B cell (primary cell): ENCODE results near the gene SDSL. TPM values are rescaled to one million over a fixed set of nuclear protein-coding genes. Genes with fewer than 3 reads are reported as not detected.

Experiments
- ATAC-seq: fragments of 200-7000 bp; cut with Tn5 transposase; one replicate; pipeline ENCODE4 v1.10.0; 2021; ENCODE audit warnings: low read depth, mild to moderate bottlenecking, moderate number of reproducible peaks, moderate library complexity
- CTCF ChIA-PET: fragments of 350-600 bp; sonication (Branson Sonifier 250); formaldehyde crosslinking; loops from one replicate; lab custom pipeline; 2021; ENCODE audit warnings: antibody characterized with exemption, inconsistent platforms; lab: Charles Lee
- POLR2A ChIA-PET: fragments of 350-600 bp; sonication (Branson Sonifier 250); formaldehyde crosslinking; loops from one replicate; lab custom pipeline; 2021; ENCODE audit warnings: antibody characterized with exemption; lab: Charles Lee
- DNase-seq: peaks from one replicate; pipeline ENCODE4 v3.0.0; 2013
- H2AFZ ChIP-seq: 2 replicates; pipeline ENCODE4 v1.6.1; 2012; ENCODE audit warnings: mild to moderate bottlenecking, low read depth, low read length; ENCODE audit not compliant: insufficient read depth, poor library complexity, severe bottlenecking
- H3K27ac ChIP-seq, 2 donors: 1 replicate in 1 of 2; 2 replicates in 1 of 2; pipeline ENCODE4 v1.5.1; 2012 to 2013; ENCODE audit warnings: low read length in 2 of 2, mild to moderate bottlenecking in 2 of 2, moderate library complexity in 1 of 2
- H3K27me3 ChIP-seq, 4 experiments: fragments of 200-600 bp in 1 of 4; sonication (generic) in 1 of 4; replicated peaks in 1 of 4; 1 replicate in 2 of 4; 2 replicates in 2 of 4; pipeline versions ENCODE4 v1.6.1 to v1.7.0; 2013 to 2016; ENCODE audit warnings: low read length in 3 of 4, mild to moderate bottlenecking in 2 of 4, mixed read lengths in 1 of 4, moderate library complexity in 1 of 4; ENCODE audit not compliant: insufficient read depth in 4 of 4, control insufficient read depth in 3 of 4; ENCODE audit errors: control extremely low read depth in 1 of 4
- H3K36me3 ChIP-seq, 2 experiments: replicated peaks in 1 of 2; 1 replicate in 1 of 2; 2 replicates in 1 of 2; pipeline versions ENCODE4 v1.6.1 to v1.7.1; 2013; ENCODE audit warnings: low read length in 1 of 2; ENCODE audit not compliant: insufficient read depth in 2 of 2, control insufficient read depth in 1 of 2; ENCODE audit errors: control extremely low read depth in 1 of 2, extremely low read depth in 1 of 2
- H3K4me1 ChIP-seq, 2 donors: fragments of 200-600 bp in 1 of 2; sonication (generic) in 1 of 2; 1 replicate in 1 of 2; 2 replicates in 1 of 2; pipeline versions ENCODE4 v1.5.1 to v1.6.1; 2013 to 2017; ENCODE audit warnings: low read length in 2 of 2; ENCODE audit not compliant: control insufficient read depth in 2 of 2, insufficient read depth in 2 of 2
- H3K4me2 ChIP-seq: replicated peaks from 2 replicates; pipeline ENCODE3; 2012; ENCODE audit warnings: mild to moderate bottlenecking, low read depth, low read length; ENCODE audit not compliant: poor library complexity, severe bottlenecking
- H3K4me3 ChIP-seq, 5 experiments: fragments of 200-600 bp in 1 of 5; sonication (generic) in 1 of 5; 1 replicate in 3 of 5; 2 replicates in 2 of 5; pipeline versions ENCODE4 v1.5.1 to v1.7.0; 2011 to 2016; ENCODE audit warnings: low read length in 4 of 5, mild to moderate bottlenecking in 4 of 5, low read depth in 2 of 5, control low read depth in 1 of 5, moderate library complexity in 1 of 5; ENCODE audit not compliant: insufficient read depth in 1 of 5; ENCODE audit errors: control extremely low read depth in 1 of 5, extremely low read depth in 1 of 5
- H3K79me2 ChIP-seq: fragments of 200-600 bp; sonication (generic); one replicate; pipeline ENCODE4 v1.6.0; 2016; ENCODE audit warnings: low read length; ENCODE audit not compliant: control insufficient read depth, insufficient read depth
- H3K9ac ChIP-seq: fragments of 200-600 bp; sonication (generic); 2 replicates; pipeline ENCODE4 v1.6.1; 2017; ENCODE audit warnings: mild to moderate bottlenecking, low read length, moderate library complexity
- H3K9me3 ChIP-seq, 3 donors: one replicate each; pipeline versions ENCODE4 v1.6.1 to v1.7.1; 2013; ENCODE audit warnings: low read length in 2 of 3; ENCODE audit not compliant: control insufficient read depth in 2 of 3, insufficient read depth in 1 of 3; ENCODE audit errors: control extremely low read depth in 1 of 3
- H4K20me1 ChIP-seq: 2 replicates; pipeline ENCODE4 v1.6.0; 2012; ENCODE audit warnings: mild to moderate bottlenecking, low read length; ENCODE audit not compliant: insufficient read depth, control insufficient read depth, poor library complexity, severe bottlenecking
- H3K27ac Mint-ChIP-seq: one replicate; pipeline ENCODE4 v1.8.0; 2021; ENCODE audit warnings: mixed read lengths
- H3K27me3 Mint-ChIP-seq: one replicate; pipeline ENCODE4 v1.8.0; 2021; ENCODE audit warnings: mixed read lengths
- H3K4me1 Mint-ChIP-seq: one replicate; pipeline ENCODE4 v1.8.0; 2021; ENCODE audit warnings: mixed read lengths
- H3K4me3 Mint-ChIP-seq: one replicate; pipeline ENCODE4 v1.8.0; 2021; ENCODE audit warnings: mixed read lengths
- H3K9me3 Mint-ChIP-seq: one replicate; pipeline ENCODE4 v1.8.0; 2022; ENCODE audit warnings: mixed read lengths; ENCODE audit not compliant: insufficient read depth
- EZH2 ChIP-seq: IDR thresholded peaks from 2 replicates; pipeline ENCODE4 v1.6.1; 2012; ENCODE audit warnings: borderline replicate concordance, low read depth, mild to moderate bottlenecking, moderate library complexity, low read length; ENCODE audit not compliant: insufficient read depth, poor library complexity, severe bottlenecking
- WGBS: methylation state at CpG from one replicate; pipeline ENCODE4 v1.1.5; 2013; ENCODE audit warnings: missing lambda C conversion rate; ENCODE audit not compliant: insufficient coverage; 5-methylcytosine and 5-hydroxymethylcytosine counted together
- intact Hi-C: fragments of 100-400 bp; cut with micrococcal nuclease; formaldehyde crosslinking; loops from one replicate; pipeline ENCODE4 v1.10.0; 2022
- polyA plus RNA-seq: library from polyadenylated mRNA; depleted of rRNA; stranded (reverse); fragments of >200 nt; gene quantifications from 2 replicates; pipeline ENCODE4 v1.2.3, GENCODE V29; 2012
- total RNA-seq, 2 donors: library from RNA; stranded (reverse); fragments of 120-200 nt in 1 of 2; gene quantifications; 1 replicate in 1 of 2; 2 replicates in 1 of 2; pipeline versions ENCODE4 v1.2.3 to v1.2.4, GENCODE V29; 2013 to 2022
- TF ChIP-seq, protein P1 (sequence below): fragments of 200-600 bp; IDR thresholded peaks from one replicate; pipeline ENCODE4 v1.8.0; 2022; ENCODE audit warnings: antibody characterized with exemption, mild to moderate bottlenecking

SDSL gene
- total and polyA plus RNA-seq, 2 donors (not counting 1 experiment from before 2014, with no cell fraction given) = 0.15 to 0.64 TPM

DNA sequence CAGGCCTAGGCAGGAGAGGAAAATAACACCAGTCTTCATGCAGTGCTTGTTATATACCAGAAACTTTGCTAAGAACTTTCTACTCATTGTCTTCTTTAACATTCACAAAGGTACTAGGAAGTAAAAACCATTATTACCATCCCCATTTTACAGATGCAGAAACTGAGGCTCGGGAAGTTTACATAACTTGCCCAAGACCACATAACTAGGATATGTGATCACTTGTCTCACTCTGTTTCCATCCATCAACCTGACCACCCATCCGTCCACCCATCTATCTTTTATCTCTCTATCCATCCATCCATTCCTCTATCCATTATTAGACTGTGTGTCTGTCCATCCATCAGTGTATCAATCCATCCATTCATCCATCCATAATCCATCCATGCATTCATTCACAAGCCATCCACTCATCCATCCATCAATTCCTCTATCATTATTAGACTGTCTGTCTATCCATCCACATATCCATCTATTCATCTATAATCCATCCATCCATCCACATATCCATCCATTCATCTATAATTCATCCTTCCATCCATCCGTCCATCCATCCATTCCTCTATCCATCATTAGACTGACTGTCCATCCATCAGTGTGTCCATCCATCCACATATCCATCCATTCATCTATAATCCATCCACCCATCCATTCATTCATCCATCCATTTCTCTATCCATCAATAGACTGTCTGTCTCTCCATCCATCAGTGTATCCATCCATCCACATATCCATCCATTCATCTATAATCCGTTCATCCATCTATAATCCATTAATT is 16.5 kb downstream of the SDSL start:
- H2AFZ ChIP-seq = no peak overlapping the region
- WGBS = 79% methylated on average over 4 of the region's 4 CpGs
- ChIA-PET CTCF (no interaction called here), POLR2A (no interaction called here)
- DNase-seq (no peak), ATAC-seq (no peak)
- Mint-ChIP-seq H3K9me3 (no peaks in the 10 kb centered on the region), H3K27me3 (peaks cover 13% of the 10 kb centered on the region), H3K4me1 (no peaks in the 10 kb centered on the region), H3K27ac (no peak overlapping the region), H3K4me3 (no peak overlapping the region)
- H3K79me2 ChIP-seq = no peaks in the 10 kb centered on the region
- H3K4me1 ChIP-seq = no peaks in the 10 kb centered on the region
- H4K20me1 ChIP-seq = no peaks in the 10 kb centered on the region
- no peaks in the 10 kb centered on the region for H3K36me3 ChIP-seq
- no peak for TF ChIP-seq EZH2
- TF ChIP-seq, protein P1, sequence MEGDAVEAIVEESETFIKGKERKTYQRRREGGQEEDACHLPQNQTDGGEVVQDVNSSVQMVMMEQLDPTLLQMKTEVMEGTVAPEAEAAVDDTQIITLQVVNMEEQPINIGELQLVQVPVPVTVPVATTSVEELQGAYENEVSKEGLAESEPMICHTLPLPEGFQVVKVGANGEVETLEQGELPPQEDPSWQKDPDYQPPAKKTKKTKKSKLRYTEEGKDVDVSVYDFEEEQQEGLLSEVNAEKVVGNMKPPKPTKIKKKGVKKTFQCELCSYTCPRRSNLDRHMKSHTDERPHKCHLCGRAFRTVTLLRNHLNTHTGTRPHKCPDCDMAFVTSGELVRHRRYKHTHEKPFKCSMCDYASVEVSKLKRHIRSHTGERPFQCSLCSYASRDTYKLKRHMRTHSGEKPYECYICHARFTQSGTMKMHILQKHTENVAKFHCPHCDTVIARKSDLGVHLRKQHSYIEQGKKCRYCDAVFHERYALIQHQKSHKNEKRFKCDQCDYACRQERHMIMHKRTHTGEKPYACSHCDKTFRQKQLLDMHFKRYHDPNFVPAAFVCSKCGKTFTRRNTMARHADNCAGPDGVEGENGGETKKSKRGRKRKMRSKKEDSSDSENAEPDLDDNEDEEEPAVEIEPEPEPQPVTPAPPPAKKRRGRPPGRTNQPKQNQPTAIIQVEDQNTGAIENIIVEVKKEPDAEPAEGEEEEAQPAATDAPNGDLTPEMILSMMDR = no peak
- H3K27me3 ChIP-seq = peaks cover 0 to 17% (median 8%) of the 10 kb centered on the region in 4 experiments
- H3K4me2 ChIP-seq = no peak overlapping the region
- no peak overlapping the region for H3K4me3 ChIP-seq
- no peak overlapping the region for H3K27ac ChIP-seq
- H3K9me3 ChIP-seq = peaks cover 0 to 3% (median 0%) of the 10 kb centered on the region in 3 donors
- intact Hi-C loops = no loop called here
- H3K9ac ChIP-seq = no peak overlapping the region

DNA sequence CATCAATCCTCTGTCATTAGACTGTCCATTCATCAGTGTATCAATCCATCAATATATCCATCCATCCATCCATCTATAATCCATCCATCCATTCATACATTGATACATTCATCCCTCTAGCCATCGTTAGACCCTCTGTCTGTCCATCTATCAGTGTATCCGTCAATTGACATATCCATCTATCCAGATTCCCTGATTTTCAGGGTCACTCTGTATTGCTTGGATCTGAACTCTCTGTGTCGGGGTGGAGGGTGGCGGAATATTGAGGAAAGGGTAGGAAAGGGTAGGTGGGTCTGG is 17.1 kb downstream of the SDSL start:
- no peaks in the 10 kb centered on the region for H3K9me3 Mint-ChIP-seq
- Histone ChIP-seq H3K36me3 (no peaks in the 10 kb centered on the region), H3K9me3 (peaks cover 0 to 4% (median 0%) of the 10 kb centered on the region in 3 donors), H3K4me2 (no peak overlapping the region), H4K20me1 (no peaks in the 10 kb centered on the region), H3K79me2 (no peaks in the 10 kb centered on the region), H3K9ac (no peak overlapping the region), H2AFZ (no peak overlapping the region), H3K4me3 (no peak overlapping the region), H3K27me3 (peaks cover 0 to 21% (median 8%) of the 10 kb centered on the region in 4 experiments), H3K27ac (no peak overlapping the region), H3K4me1 (no peaks in the 10 kb centered on the region)
- ChIA-PET CTCF (interaction anchor here (0.6 kb wide), 1 partner anchor 106 kb away, joined by 3 read pairs; no protein-coding TSS in a partner anchor), POLR2A (no interaction called here)
- intact Hi-C loops = no loop called here
- H3K4me1 Mint-ChIP-seq = no peaks in the 10 kb centered on the region
- peaks cover 13% of the 10 kb centered on the region for H3K27me3 Mint-ChIP-seq
- H3K4me3 Mint-ChIP-seq = no peak overlapping the region
- no peak for DNase-seq
- WGBS = 59% methylated on average over 3 of the region's 4 CpGs
- H3K27ac Mint-ChIP-seq = no peak overlapping the region
- no peak for ATAC-seq
- no peak for TF ChIP-seq EZH2
